ENCODE measurements around the gene CTNNAL1.

- TF ChIP-seq CTCF (IDR thresholded peaks at IDR 0.05; ENCODE audit: extremely low read depth in 1 of 2, insufficient read depth in 1 of 2, low read depth in 1 of 2, low read length in 2 of 2): no peak
- no peak for TF ChIP-seq POLR2AphosphoS5 (IDR thresholded peaks at IDR 0.05; ENCODE audit: insufficient read depth, low read depth, low read length)
- TF ChIP-seq POLR2A (IDR thresholded peaks at IDR 0.05; ENCODE audit: low read depth, low read length): no peak
- no peak for TF ChIP-seq EZH2 (IDR thresholded peaks at IDR 0.05; ENCODE audit: borderline replicate concordance, low read depth, low read length, severe bottlenecking)
- TF ChIP-seq MAX (IDR thresholded peaks at IDR 0.05; ENCODE audit: insufficient read depth, insufficient read length): no peak
- TF ChIP-seq MYC (IDR thresholded peaks at IDR 0.05; ENCODE audit: low read depth, low read length): no peak
- TF ChIP-seq JUN (IDR thresholded peaks at IDR 0.05; ENCODE audit: borderline replicate concordance, insufficient read depth, insufficient read length, low read depth): no peak
- no peak for TF ChIP-seq FOS (IDR thresholded peaks at IDR 0.05; ENCODE audit: borderline replicate concordance, insufficient read depth, low read length)
- no peak for TF ChIP-seq GATA2 (IDR thresholded peaks at IDR 0.05; ENCODE audit: insufficient read depth, insufficient read length, low read depth, low read length)
These were observed 3.8 kb upstream of the CTNNAL1 start for GRCh38 chr9:109017061-109017460.
